ENCODE data around the gene CDH24. TPM values are rescaled to one million over a fixed set of nuclear protein-coding genes. Genes with fewer than 3 reads are reported as not detected.

The CDH24 gene
- total RNA-seq, 1 experiment from 2014 or later = 8.3 TPM

DNA sequence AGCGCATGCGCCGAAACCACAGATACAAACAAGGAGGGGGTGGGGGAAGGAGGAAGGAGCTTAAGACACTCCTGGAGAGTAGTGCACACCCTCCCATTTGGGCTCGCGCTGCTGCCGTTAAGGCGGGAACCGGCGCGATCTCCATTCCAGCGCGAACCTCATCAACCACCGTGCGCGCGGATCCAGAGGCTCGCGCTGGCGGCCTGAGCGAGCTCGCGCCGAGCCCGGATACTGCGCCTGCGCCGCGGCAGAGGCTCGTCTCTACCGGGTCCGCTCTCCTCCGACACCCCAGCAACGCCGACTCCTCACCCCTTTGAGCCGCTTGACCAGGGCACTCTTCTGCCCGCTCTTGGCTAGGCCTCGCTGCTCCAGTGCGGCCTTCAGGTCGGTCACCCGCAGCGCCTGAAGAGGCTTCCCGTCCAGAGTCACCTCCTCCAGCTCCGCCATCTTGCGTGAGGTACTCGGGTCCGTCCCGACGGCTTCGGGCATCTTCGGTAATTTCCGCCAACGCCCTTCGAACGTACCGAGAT lies 37.4 kb upstream of the CDH24 start, which contains the start of gene ACIN1:
TSS of gene ACIN1 (minus strand) at position 471 of the 530 bp plus-strand sequence. CDS start at position 447, 24 bp downstream.
- peak; percentile 85 to 91 for DNase-seq
- H3K9me3 ChIP-seq (replicated peaks) = no peaks in the 10 kb centered on the region
- H3K27ac ChIP-seq = peak within 1 kb of the TSS; percentile 92
- H3K4me3 ChIP-seq = peak within 1 kb of the TSS; percentile 94
- no peaks in the 10 kb centered on the region for H3K27me3 ChIP-seq
- peaks cover 2% of the 10 kb centered on the region; the same call in 1 of the 2 replicates for H3K4me1 ChIP-seq
- peaks cover 37% of the 10 kb centered on the region for H3K36me3 ChIP-seq

- H3K4me3 ChIP-seq = peak overlapping the region; percentile 94
- no peak for DNase-seq
- H3K9me3 ChIP-seq (replicated peaks) = no peaks in the 10 kb centered on the region
- H3K4me1 ChIP-seq = peaks cover 2% of the 10 kb centered on the region; the same call in 1 of the 2 replicates
- H3K36me3 ChIP-seq = peaks cover 42% of the 10 kb centered on the region
- no peaks in the 10 kb centered on the region for H3K27me3 ChIP-seq
- H3K27ac ChIP-seq = peak overlapping the region; percentile 92
These were observed 36.8 kb upstream of the CDH24 start for GRCh38 chr14:23093991-23094665.

DNA sequence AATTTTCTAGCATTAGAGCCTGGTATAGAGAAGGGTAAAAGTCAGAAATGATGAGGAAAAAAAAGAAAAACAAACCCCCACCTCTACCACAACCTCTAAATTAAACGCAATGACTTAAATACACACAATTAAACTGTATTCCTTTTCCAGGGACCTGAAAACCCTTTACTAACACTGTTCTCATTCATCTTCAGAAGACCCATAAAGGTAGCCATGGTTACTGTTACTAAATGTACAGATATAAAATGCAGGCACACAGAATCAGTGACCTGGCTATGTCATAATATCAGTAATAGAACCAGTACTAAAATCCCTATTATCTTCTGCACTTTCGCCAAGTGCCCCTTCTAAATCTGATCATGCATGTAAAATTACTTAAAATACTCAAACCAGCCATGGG lies 36.2 kb upstream of the CDH24 start:
- no peak for DNase-seq
- peaks cover 2% of the 10 kb centered on the region; the same call in 1 of the 2 replicates for H3K4me1 ChIP-seq
- H3K4me3 ChIP-seq = no peak overlapping the region; the same call in 1 of the 2 replicates
- no peak overlapping the region for H3K27ac ChIP-seq
- no peaks in the 10 kb centered on the region for H3K9me3 ChIP-seq (replicated peaks)
- H3K27me3 ChIP-seq = no peaks in the 10 kb centered on the region
- peaks cover 43% of the 10 kb centered on the region for H3K36me3 ChIP-seq

GRCh38 chr14:23093104-23093503 lies 35.8 kb upstream of the CDH24 start:
- Histone ChIP-seq H3K27ac (no peak overlapping the region), H3K27me3 (no peaks in the 10 kb centered on the region), H3K4me3 (no peak overlapping the region), H3K36me3 (peaks cover 43% of the 10 kb centered on the region), H3K4me1 (peaks cover 2% of the 10 kb centered on the region; the same call in 1 of the 2 replicates), H3K9me3 (replicated peaks) (no peaks in the 10 kb centered on the region)
- no peak for DNase-seq

GRCh38 chr14:23091294-23092225 lies 34.2 kb upstream of the CDH24 start:
- H3K36me3 ChIP-seq = peaks cover 52% of the 10 kb centered on the region
- DNase-seq = no peak
- peaks cover 2% of the 10 kb centered on the region; the same call in 1 of the 2 replicates for H3K4me1 ChIP-seq
- no peak overlapping the region for H3K27ac ChIP-seq
- H3K9me3 ChIP-seq (replicated peaks) = no peaks in the 10 kb centered on the region
- H3K27me3 ChIP-seq = no peaks in the 10 kb centered on the region
- no peak overlapping the region for H3K4me3 ChIP-seq

- Histone ChIP-seq H3K36me3 (peaks cover 62% of the 10 kb centered on the region), H3K4me1 (peaks cover 2% of the 10 kb centered on the region; the same call in 1 of the 2 replicates), H3K4me3 (no peak overlapping the region), H3K27me3 (no peaks in the 10 kb centered on the region), H3K9me3 (replicated peaks) (no peaks in the 10 kb centered on the region), H3K27ac (no peak overlapping the region)
- no peak for DNase-seq
These were observed 32.9 kb upstream of the CDH24 start for GRCh38 chr14:23090254-23090636.

DNA sequence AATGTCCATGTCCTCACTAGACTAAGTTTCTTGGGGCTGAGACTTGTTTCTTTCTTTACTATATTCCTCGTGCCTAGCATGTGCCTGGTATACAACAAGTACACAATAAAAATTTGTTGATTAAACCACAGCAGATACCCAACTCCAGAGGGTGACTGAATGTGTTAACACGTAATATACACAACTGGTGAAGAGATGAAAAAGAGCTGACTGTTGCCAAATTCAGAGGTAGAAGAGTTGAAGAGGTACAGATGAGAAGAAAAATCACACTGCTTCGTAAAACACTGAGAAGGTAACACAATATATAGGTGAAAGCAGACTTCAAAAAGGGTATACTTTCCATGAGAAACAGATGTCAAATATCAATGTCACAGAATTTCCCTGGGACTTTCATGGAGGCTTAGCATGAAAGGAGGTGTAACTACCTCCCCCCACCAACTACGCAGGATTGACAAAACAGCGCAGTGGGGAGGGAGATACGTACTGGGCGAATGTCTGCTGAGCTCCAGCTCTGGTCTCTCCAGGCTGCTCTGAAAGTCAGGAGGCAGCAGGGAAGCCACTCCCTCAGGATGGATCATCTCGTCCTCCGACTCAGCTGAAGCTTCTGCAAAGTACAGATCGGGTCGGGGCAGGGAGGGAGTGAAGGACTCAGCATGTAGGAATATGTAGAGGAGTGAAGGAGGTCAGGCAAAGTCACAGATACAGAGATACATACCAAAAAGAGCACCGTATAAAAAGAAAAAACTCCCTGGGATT lies 32.4 kb upstream of the CDH24 start:
- Histone ChIP-seq H3K4me1 (peaks cover 2% of the 10 kb centered on the region; the same call in 1 of the 2 replicates), H3K36me3 (peaks cover 64% of the 10 kb centered on the region), H3K4me3 (no peak overlapping the region), H3K9me3 (replicated peaks) (no peaks in the 10 kb centered on the region), H3K27me3 (no peaks in the 10 kb centered on the region), H3K27ac (no peak overlapping the region)
- no peak for DNase-seq

- H3K36me3 ChIP-seq = peaks cover 70% of the 10 kb centered on the region
These were observed 29.2 kb upstream of the CDH24 start for GRCh38 chr14:23086565-23086964.

DNA sequence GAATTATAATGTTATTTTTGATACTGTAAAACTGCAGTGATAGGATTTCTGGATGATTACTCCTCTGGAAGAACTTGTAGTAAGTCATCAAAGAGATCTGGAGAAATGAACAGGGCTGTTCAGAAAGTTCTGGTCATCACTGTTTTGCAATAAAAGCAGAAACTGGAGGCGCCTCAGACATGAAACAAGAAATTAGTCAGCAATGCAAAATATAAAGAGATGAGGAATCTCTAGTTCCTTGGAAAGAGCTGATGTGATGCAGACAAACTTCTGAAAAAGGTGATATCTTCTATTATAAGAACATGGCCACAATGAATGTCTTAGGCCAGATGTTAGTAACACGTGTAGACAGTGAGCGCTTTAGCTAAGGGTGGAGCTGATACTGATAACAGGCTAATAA lies 28.1 kb upstream of the CDH24 start:
- DNase-seq = no peak
- Histone ChIP-seq H3K36me3 (peaks cover 78% of the 10 kb centered on the region), H3K4me1 (no peaks in the 10 kb centered on the region)

More at GRCh38 chr14:23086565-23086964, 29.2 kb upstream of the CDH24 start:
- Histone ChIP-seq H3K4me3 (no peak overlapping the region), H3K4me1 (no peaks in the 10 kb centered on the region), H3K27me3 (no peaks in the 10 kb centered on the region), H3K9me3 (replicated peaks) (no peaks in the 10 kb centered on the region), H3K27ac (no peak overlapping the region)
- no peak for DNase-seq

DNA sequence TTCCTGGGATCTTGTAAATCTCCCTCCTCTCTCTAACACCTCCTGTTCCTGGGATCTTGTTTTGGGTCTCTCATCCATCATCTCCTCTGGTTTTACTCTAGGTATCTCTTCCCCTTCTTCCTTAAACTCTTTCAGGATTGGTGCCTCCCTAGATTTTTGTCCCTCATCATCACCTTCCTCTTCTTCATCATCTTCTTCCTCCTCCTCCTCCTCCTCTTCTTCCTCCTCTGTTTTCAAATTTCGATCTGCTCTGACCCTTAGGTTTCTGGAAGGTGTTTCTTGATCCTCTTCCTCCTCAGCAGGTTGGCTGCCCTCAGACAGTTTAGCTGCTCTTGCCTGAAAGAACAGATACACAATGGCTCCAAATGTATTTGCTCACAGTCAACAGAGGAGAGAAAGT lies 23.2 kb upstream of the CDH24 start:
- Histone ChIP-seq H3K27me3 (no peaks in the 10 kb centered on the region), H3K4me3 (no peak overlapping the region), H3K27ac (no peak overlapping the region), H3K4me1 (no peaks in the 10 kb centered on the region), H3K36me3 (peaks cover 81% of the 10 kb centered on the region), H3K9me3 (replicated peaks) (no peaks in the 10 kb centered on the region)
- no peak for DNase-seq

More for the DNA sequence above, 28.1 kb upstream of the CDH24 start:
- Histone ChIP-seq H3K4me3 (no peak overlapping the region), H3K27me3 (no peaks in the 10 kb centered on the region), H3K27ac (no peak overlapping the region), H3K9me3 (replicated peaks) (no peaks in the 10 kb centered on the region)

- H3K36me3 ChIP-seq = peaks cover 83% of the 10 kb centered on the region
- no peaks in the 10 kb centered on the region for H3K9me3 ChIP-seq (replicated peaks)
- H3K27me3 ChIP-seq = no peaks in the 10 kb centered on the region
- H3K4me3 ChIP-seq = no peak overlapping the region
- no peak overlapping the region for H3K27ac ChIP-seq
- DNase-seq = no peak
- H3K4me1 ChIP-seq = no peaks in the 10 kb centered on the region
These were observed 22.4 kb upstream of the CDH24 start for GRCh38 chr14:23079716-23080115.

- DNase-seq = no peak
- peaks cover 80% of the 10 kb centered on the region for H3K36me3 ChIP-seq
- H3K4me1 ChIP-seq = no peaks in the 10 kb centered on the region
- H3K27me3 ChIP-seq = no peaks in the 10 kb centered on the region
- no peak overlapping the region for H3K4me3 ChIP-seq
- no peaks in the 10 kb centered on the region for H3K9me3 ChIP-seq (replicated peaks)
- no peak overlapping the region for H3K27ac ChIP-seq
These were observed 21.4 kb upstream of the CDH24 start for GRCh38 chr14:23078692-23079116.

DNA sequence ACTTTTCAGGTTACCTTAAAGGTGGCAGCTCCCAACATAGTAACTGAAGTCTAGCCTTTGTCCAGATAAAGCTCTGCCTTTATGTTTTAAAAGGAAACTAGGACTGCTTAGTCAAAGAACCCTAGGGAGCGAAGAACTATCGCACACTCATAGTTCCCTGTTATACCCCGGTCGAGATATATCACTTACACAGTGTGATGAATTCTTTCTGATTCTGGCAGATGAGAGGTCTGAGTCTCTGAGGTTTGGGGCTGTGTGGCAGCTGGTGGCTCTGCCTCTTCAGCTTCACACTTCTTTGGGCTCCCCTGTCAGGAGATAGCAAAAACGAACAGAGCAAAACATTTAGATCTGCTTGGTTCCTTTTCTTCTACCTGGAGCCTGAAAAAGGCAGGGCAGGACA lies 20.6 kb upstream of the CDH24 start:
- no peaks in the 10 kb centered on the region for H3K27me3 ChIP-seq
- peaks cover 79% of the 10 kb centered on the region for H3K36me3 ChIP-seq
- H3K4me1 ChIP-seq = no peaks in the 10 kb centered on the region
- no peak for DNase-seq
- H3K9me3 ChIP-seq (replicated peaks) = no peaks in the 10 kb centered on the region
- no peak overlapping the region for H3K4me3 ChIP-seq
- H3K27ac ChIP-seq = no peak overlapping the region

GRCh38 chr14:23076785-23077408 lies 19.6 kb upstream of the CDH24 start:
- no peak overlapping the region for H3K4me3 ChIP-seq
- peaks cover 79% of the 10 kb centered on the region for H3K36me3 ChIP-seq
- H3K9me3 ChIP-seq (replicated peaks) = no peaks in the 10 kb centered on the region
- DNase-seq = peak in 1 of 2 experiments; percentile 65
- peaks cover 8% of the 10 kb centered on the region for H3K4me1 ChIP-seq
- H3K27ac ChIP-seq = no peak overlapping the region
- no peaks in the 10 kb centered on the region for H3K27me3 ChIP-seq

All from SJCRH30 (cell line).